SU-DHL-6 (cell line): ENCODE results near the gene TCEAL3.
"Not testable (repeated sequence)": the region's sequence is repeated elsewhere in the genome, so short reads cannot be mapped to it uniquely, and the experiment has no call there.

Source experiments
- H2AFZ ChIP-seq: fragments of 200-600 bp; sonication (generic); 2 replicates; pipeline ENCODE4 v1.6.1; 2014; ENCODE audit warnings: low read depth, mild to moderate bottlenecking, moderate library complexity, mixed read lengths, antibody characterized with exemption, low read length; ENCODE audit not compliant: severe bottlenecking
- H3F3A ChIP-seq: fragments of 200-600 bp; shearing (Covaris generic); 2 replicates; pipeline ENCODE4 v1.6.0; 2016; ENCODE audit warnings: antibody characterized with exemption, mild to moderate bottlenecking; ENCODE audit not compliant: insufficient read depth
- H3K27ac ChIP-seq: fragments of 200-600 bp; sonication (generic); 2 replicates; pipeline ENCODE4 v1.5.1; 2016; ENCODE audit warnings: low read depth, mild to moderate bottlenecking, low read length, moderate library complexity, mixed read lengths
- H3K27me3 ChIP-seq: fragments of 200-600 bp; sonication (generic), shearing (Covaris generic); 2 replicates; pipeline ENCODE4 v1.6.0; 2014; ENCODE audit warnings: mild to moderate bottlenecking, low read length
- H3K36me3 ChIP-seq: fragments of 200-600 bp; sonication (generic); 2 replicates; pipeline ENCODE4 v1.6.1; 2014; ENCODE audit warnings: mild to moderate bottlenecking, low read length, mixed read lengths
- H3K4me2 ChIP-seq: fragments of 300-600, 200-600 bp; shearing (Covaris generic), sonication (generic); 2 replicates; pipeline ENCODE4 v1.6.0; 2014; ENCODE audit warnings: low read length, low read depth, mild to moderate bottlenecking; ENCODE audit not compliant: poor library complexity, severe bottlenecking
- H3K4me3 ChIP-seq: fragments of 200-600 bp; sonication (generic); 2 replicates; pipeline ENCODE4 v1.5.1; 2014; ENCODE audit warnings: antibody characterized with exemption, low read length, mild to moderate bottlenecking, mixed read lengths; ENCODE audit not compliant: insufficient read depth, poor library complexity, severe bottlenecking
- H3K79me2 ChIP-seq: fragments of 200-600 bp; sonication (generic); 2 replicates; pipeline ENCODE4 v1.6.1; 2014; ENCODE audit warnings: mild to moderate bottlenecking, low read length, moderate library complexity; ENCODE audit not compliant: insufficient read depth
- H3K9ac ChIP-seq: fragments of 200-600 bp; sonication (generic); 2 replicates; pipeline ENCODE4 v1.7.0; 2014; ENCODE audit warnings: mild to moderate bottlenecking, low read length
- H3K9me2 ChIP-seq: fragments of 200-600 bp; sonication (generic); replicated peaks from 2 replicates; pipeline ENCODE4 v1.6.1; 2014; ENCODE audit warnings: low read length; ENCODE audit not compliant: insufficient read depth
- H3K9me3 ChIP-seq: fragments of 200-600 bp; sonication (generic); 2 replicates; pipeline ENCODE4 v1.6.1; 2014; ENCODE audit warnings: low read length, mixed read lengths; ENCODE audit not compliant: insufficient read depth
- H4K20me1 ChIP-seq: fragments of 200-600 bp; sonication (generic); 2 replicates; pipeline ENCODE4 v1.6.1; 2014; ENCODE audit warnings: low read depth, mild to moderate bottlenecking, antibody characterized with exemption, low read length, moderate library complexity, mixed read lengths
- EZH2phosphoT487 ChIP-seq: fragments of 200-600 bp; sonication (generic), shearing (Covaris generic); conservative IDR thresholded peaks from 2 replicates; pipeline ENCODE4 v1.6.1; 2018; ENCODE audit warnings: mild to moderate bottlenecking, antibody characterized with exemption, low read length, moderate library complexity, mixed read lengths
- TF ChIP-seq, protein P1 (sequence below): fragments of 200-600 bp; sonication (generic); IDR thresholded peaks from one replicate; pipeline ENCODE4 v1.5.1; 2017; ENCODE audit warnings: antibody characterized with exemption, mild to moderate bottlenecking, low read length, moderate library complexity; ENCODE audit not compliant: insufficient read depth, poor library complexity, severe bottlenecking

Gene TCEAL3

DNA sequence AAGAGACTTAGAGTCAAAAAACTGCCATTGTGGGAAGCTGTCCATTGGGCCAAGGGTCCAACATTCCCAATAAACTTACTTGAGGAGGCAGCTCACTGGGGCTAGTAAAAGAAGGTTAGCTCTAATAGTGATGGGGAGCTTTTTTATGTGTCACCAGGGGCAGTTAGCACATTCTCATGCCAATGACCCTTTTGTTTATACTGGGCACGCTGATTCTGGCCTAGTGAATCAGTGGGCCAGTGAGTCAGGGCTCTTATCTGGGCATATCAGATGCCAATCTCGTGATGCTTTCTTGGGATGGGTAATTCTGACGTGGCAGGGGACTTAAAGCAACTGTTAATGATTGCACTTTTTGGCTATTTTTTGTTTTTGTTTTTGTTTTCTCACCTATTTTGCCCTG, 48.9 kb downstream of the TCEAL3 start:
- Histone ChIP-seq H3K27ac (no peak overlapping the region), H3F3A (no peaks in the 10 kb centered on the region), H3K9me3 (no peaks in the 10 kb centered on the region), H3K9me2 (no peaks in the 10 kb centered on the region), H3K4me3 (no peak overlapping the region), H3K79me2 (no peaks in the 10 kb centered on the region), H4K20me1 (no peaks in the 10 kb centered on the region), H3K27me3 (no peaks in the 10 kb centered on the region), H2AFZ (no peak overlapping the region), H3K9ac (no peak overlapping the region), H3K36me3 (no peaks in the 10 kb centered on the region), H3K4me2 (no peak overlapping the region)
- no peak for TF ChIP-seq EZH2phosphoT487
- TF ChIP-seq, protein P1, sequence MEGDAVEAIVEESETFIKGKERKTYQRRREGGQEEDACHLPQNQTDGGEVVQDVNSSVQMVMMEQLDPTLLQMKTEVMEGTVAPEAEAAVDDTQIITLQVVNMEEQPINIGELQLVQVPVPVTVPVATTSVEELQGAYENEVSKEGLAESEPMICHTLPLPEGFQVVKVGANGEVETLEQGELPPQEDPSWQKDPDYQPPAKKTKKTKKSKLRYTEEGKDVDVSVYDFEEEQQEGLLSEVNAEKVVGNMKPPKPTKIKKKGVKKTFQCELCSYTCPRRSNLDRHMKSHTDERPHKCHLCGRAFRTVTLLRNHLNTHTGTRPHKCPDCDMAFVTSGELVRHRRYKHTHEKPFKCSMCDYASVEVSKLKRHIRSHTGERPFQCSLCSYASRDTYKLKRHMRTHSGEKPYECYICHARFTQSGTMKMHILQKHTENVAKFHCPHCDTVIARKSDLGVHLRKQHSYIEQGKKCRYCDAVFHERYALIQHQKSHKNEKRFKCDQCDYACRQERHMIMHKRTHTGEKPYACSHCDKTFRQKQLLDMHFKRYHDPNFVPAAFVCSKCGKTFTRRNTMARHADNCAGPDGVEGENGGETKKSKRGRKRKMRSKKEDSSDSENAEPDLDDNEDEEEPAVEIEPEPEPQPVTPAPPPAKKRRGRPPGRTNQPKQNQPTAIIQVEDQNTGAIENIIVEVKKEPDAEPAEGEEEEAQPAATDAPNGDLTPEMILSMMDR, result no peak

DNA sequence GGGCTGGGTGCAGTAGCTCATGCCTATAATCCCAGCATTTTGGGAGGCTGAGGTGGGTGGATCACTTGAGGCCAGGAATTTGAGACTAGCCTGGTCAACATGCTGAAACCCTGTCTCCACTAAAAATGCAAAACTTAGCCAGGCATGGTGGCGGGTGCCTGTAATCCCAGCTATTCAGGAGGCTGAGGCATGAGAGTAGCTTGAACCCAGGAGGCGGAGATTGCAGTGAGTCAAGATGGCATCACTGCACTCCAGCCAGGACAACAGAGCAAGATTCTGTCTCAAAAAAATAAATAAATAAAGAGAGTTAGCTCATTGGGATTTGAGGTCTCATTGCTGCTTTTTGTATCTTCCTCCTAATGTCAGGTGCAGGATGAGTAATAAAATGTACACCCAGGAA, 49.3 kb downstream of the TCEAL3 start:
- H3K27me3 ChIP-seq, H3K9me3 ChIP-seq, H2AFZ ChIP-seq, H4K20me1 ChIP-seq, H3K4me2 ChIP-seq, H3K4me3 ChIP-seq, H3K79me2 ChIP-seq, H3K9ac ChIP-seq, H3K27ac ChIP-seq, H3K9me2 ChIP-seq, H3K36me3 ChIP-seq, H3F3A ChIP-seq: not testable (repeated sequence)

DNA sequence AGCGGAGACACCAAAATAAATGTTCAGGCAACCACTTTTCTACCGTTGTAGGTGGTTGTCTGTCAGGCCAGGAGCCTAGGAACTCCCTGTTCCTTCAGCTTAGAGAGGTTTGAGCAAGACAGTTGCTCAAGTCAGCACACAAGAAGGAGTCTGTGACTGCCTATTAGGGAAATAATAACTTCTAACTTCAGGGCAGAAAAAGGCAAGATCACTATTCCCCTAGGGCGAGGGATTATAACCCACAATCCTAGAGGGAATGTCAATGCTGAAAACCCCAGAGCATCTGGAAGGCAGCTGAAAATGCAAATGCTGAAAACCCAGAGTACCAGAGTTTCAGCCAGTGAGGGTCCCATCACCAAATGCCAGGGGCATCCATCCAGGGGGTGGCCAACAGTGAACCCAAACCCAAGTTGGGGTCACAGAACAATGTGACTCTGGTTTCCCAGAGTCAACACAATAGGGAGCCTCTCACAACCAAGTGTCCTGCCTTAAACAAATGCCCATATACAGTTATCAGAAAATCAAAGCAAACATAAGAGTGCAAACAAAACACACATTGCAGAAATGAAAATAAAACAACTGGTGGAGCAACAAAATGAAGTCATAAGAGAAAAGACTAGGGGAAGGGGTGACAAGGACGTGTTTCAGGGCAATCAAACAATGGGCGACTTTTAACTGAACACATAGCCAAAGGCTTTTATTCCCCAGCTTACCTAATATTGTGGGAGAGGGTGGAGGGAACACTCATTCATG, 51.1 kb downstream of the TCEAL3 start:
- Histone ChIP-seq H3K9ac (no peak overlapping the region), H3K9me2 (no peaks in the 10 kb centered on the region), H3K79me2 (no peaks in the 10 kb centered on the region), H3K36me3 (no peaks in the 10 kb centered on the region), H3K4me2 (no peak overlapping the region), H3F3A (no peaks in the 10 kb centered on the region), H3K9me3 (no peaks in the 10 kb centered on the region), H2AFZ (no peak overlapping the region), H4K20me1 (no peaks in the 10 kb centered on the region), H3K27ac (no peak overlapping the region), H3K4me3 (no peak overlapping the region), H3K27me3 (no peaks in the 10 kb centered on the region)
- TF ChIP-seq, protein P1, result no peak
- no peak for TF ChIP-seq EZH2phosphoT487

DNA sequence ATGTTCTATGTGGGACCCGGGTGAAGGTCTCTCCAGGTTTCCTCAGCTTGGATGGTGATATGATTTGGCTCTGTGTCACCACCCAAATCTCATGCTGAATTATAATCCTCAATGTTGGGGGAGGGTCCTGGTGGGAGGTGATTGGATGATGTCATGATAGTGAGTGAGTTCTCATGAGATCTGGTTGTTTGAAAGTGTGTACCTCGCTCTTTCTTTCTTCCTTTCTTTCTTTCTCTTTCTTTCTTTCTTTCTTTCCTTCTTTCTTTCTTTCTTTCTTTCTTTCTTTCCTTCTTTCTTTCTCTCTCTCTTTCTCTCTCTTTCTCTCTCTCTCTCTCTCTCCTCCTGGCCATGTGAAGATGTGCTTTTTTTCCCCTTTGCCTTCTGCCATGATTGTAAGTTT, 51.7 kb downstream of the TCEAL3 start:
- H3K27me3 ChIP-seq, H3K4me2 ChIP-seq, H3K27ac ChIP-seq, H3K4me3 ChIP-seq, H3K9me2 ChIP-seq, H4K20me1 ChIP-seq, H2AFZ ChIP-seq, H3F3A ChIP-seq, H3K36me3 ChIP-seq, H3K79me2 ChIP-seq, H3K9me3 ChIP-seq, H3K9ac ChIP-seq: not testable (repeated sequence)
